ENCODE data around the gene NECTIN4. TPM values are rescaled to one million over a fixed set of nuclear protein-coding genes. Genes with fewer than 3 reads are reported as not detected.

NECTIN4 gene
- total RNA-seq, 1 experiment from 2014 or later, result 8.8 TPM

DNA sequence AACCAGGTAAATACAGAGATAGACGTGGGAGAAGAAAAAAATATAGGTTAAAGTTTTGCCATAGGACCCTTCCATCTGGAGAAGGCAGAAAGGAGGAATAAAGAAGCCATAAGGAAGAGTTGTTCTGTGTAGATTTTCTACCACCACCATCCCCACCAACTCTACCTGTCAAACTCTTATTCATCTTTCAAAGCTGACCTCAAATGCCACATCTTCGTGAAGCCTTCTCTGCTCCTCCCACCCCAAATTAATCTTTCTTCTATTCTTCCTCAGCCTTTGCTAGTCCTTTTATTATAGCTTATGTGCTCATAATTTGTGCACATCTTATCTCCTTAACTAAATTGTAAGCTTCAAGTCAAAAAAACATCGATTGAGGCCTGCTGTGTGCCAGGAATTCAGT is 1.3 kb upstream of the NECTIN4 start:
- Histone ChIP-seq H3K27ac (no peak overlapping the region), H3K4me3 (no peak overlapping the region), H3K4me1 (replicated peaks; ENCODE audit: insufficient read depth) (peaks cover 78% of the 10 kb centered on the region), H3K4me2 (no peak overlapping the region), H3F3A (ENCODE audit: insufficient read depth, low read depth) (peaks cover 19% of the 10 kb centered on the region), H3K9me2 (ENCODE audit: insufficient read depth) (no peaks in the 10 kb centered on the region), H2AFZ (no peak overlapping the region), H3K27me3 (ENCODE audit: insufficient read depth, low read depth) (no peaks in the 10 kb centered on the region), H3K79me2 (ENCODE audit: low read depth) (peaks cover 34% of the 10 kb centered on the region), H3K36me3 (ENCODE audit: low read depth) (no peaks in the 10 kb centered on the region), H3K9me3 (ENCODE audit: insufficient read depth, low read depth) (no peaks in the 10 kb centered on the region), H4K20me1 (ENCODE audit: insufficient read depth) (no peaks in the 10 kb centered on the region)
- ChIA-PET POLR2A (ENCODE audit: unreplicated experiment) (no interaction called here), CTCF (interaction anchor here (0.7 kb wide), 1 partner anchor 72 kb away, joined by 3 read pairs; no protein-coding TSS in a partner anchor)
- no peak for TF ChIP-seq EZH2 (IDR thresholded peaks at IDR 0.05; ENCODE audit: low read depth)
- no peak for TF ChIP-seq CTCF (conservative IDR thresholded peaks at IDR 0.05)
- no peak for DNase-seq
- no TSS peak for BruUV-seq (replicated peaks)
- intact Hi-C loops (cut with micrococcal nuclease; ENCODE audit: unreplicated experiment), result no loop called here

- no TSS peak for BruUV-seq (replicated peaks)
- Histone ChIP-seq H4K20me1 (ENCODE audit: insufficient read depth) (no peaks in the 10 kb centered on the region), H3K4me2 (peak overlapping the region; percentile 92), H3K4me3 (no peak overlapping the region; the same call in 1 of the 2 replicates), H2AFZ (peak overlapping the region; percentile 40; the same call in 1 of the 2 replicates), H3K27me3 (ENCODE audit: insufficient read depth, low read depth) (no peaks in the 10 kb centered on the region), H3F3A (ENCODE audit: insufficient read depth, low read depth) (peaks cover 19% of the 10 kb centered on the region), H3K9me2 (ENCODE audit: insufficient read depth) (no peaks in the 10 kb centered on the region), H3K79me2 (ENCODE audit: low read depth) (peaks cover 38% of the 10 kb centered on the region), H3K36me3 (ENCODE audit: low read depth) (no peaks in the 10 kb centered on the region), H3K27ac (peak overlapping the region; percentile 86; the same call in 1 of the 2 replicates), H3K4me1 (replicated peaks; ENCODE audit: insufficient read depth) (peaks cover 84% of the 10 kb centered on the region), H3K9me3 (ENCODE audit: insufficient read depth, low read depth) (no peaks in the 10 kb centered on the region)
- intact Hi-C loops (cut with micrococcal nuclease; ENCODE audit: unreplicated experiment), result no loop called here
- POLR2A ChIA-PET (ENCODE audit: unreplicated experiment), result no interaction called here
- CTCF ChIA-PET, result interaction anchor here (0.7 to 0.8 kb wide), 2 partner anchors 69 to 71 kb away, joined by 3 to 6 read pairs; partner anchors contain the start of gene F11R
- TF ChIP-seq CTCF (conservative IDR thresholded peaks at IDR 0.05) (no peak), EZH2 (IDR thresholded peaks at IDR 0.05; ENCODE audit: low read depth) (no peak)
- DNase-seq, result no peak
Observed at GRCh38 chr1:161089938-161090337, 580 bp upstream of the NECTIN4 start.

DNA sequence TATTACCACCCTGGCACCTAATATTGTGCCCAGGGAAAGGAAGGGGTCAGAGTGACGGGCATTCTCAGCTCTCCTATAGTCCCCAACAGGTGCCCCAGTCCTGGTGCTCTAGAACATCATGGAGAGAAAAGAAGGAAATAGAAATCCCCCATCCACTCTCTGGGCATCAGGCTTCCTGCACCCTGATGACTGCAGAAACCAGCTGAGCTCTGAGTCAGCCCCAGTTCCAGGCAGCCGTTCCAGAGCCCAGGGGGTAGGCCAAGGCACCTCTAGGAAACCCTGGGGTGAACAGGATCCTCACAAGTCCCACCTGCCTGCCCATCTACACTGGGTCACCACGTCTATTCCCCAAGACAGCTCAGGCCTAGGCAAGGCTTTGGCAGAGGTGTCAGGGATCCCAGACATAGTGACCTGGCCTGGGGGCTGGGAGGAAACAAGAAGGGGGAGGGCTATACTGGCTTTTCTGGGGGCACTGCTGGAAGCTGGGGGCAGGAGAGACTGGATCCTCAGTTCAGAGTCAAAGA is 709 bp downstream of the NECTIN4 start:
- ChIA-PET POLR2A (ENCODE audit: unreplicated experiment) (no interaction called here), CTCF (interaction anchor here (0.5 kb wide), 1 partner anchor 39 kb away, joined by 13 read pairs; no protein-coding TSS in a partner anchor)
- Histone ChIP-seq H4K20me1 (ENCODE audit: insufficient read depth) (no peaks in the 10 kb centered on the region), H3K4me1 (replicated peaks; ENCODE audit: insufficient read depth) (peaks cover 96% of the 10 kb centered on the region), H3K27me3 (ENCODE audit: insufficient read depth, low read depth) (no peaks in the 10 kb centered on the region), H2AFZ (no peak overlapping the region), H3K9me2 (ENCODE audit: insufficient read depth) (no peaks in the 10 kb centered on the region), H3K27ac (peak overlapping the region; percentile 86), H3K4me2 (peak overlapping the region; percentile 92), H3K9me3 (ENCODE audit: insufficient read depth, low read depth) (no peaks in the 10 kb centered on the region), H3K4me3 (peak overlapping the region; percentile 61), H3K36me3 (ENCODE audit: low read depth) (no peaks in the 10 kb centered on the region), H3F3A (ENCODE audit: insufficient read depth, low read depth) (peaks cover 29% of the 10 kb centered on the region), H3K79me2 (ENCODE audit: low read depth) (peaks cover 47% of the 10 kb centered on the region)
- intact Hi-C loops (cut with micrococcal nuclease; ENCODE audit: unreplicated experiment), result no loop called here
- TF ChIP-seq CTCF (conservative IDR thresholded peaks at IDR 0.05), result no peak
- no peak for TF ChIP-seq EZH2 (IDR thresholded peaks at IDR 0.05; ENCODE audit: low read depth)
- no TSS peak for BruUV-seq (replicated peaks)
- DNase-seq, result peak; percentile 47 to 75
